PFSK-1 (cell line): ENCODE data around the gene ITGB3BP.

Source experiments
- FOXP2 ChIP-seq: optimal IDR thresholded peaks from 2 replicates; pipeline ENCODE3; 2011; ENCODE audit warnings: borderline replicate concordance, control low read depth, inconsistent platforms; ENCODE audit not compliant: insufficient read depth; ENCODE audit errors: extremely low read length, extremely low read depth
- POLR2AphosphoS5 ChIP-seq: IDR thresholded peaks from 2 replicates; pipeline ENCODE4 v1.6.1; 2012; ENCODE audit warnings: low read depth, mild to moderate bottlenecking, control low read depth, low read length, moderate library complexity
- SIN3A ChIP-seq: IDR thresholded peaks from 2 replicates; pipeline ENCODE4 v1.6.1; 2012; ENCODE audit warnings: mild to moderate bottlenecking, low read length, moderate library complexity, borderline replicate concordance; ENCODE audit not compliant: insufficient read depth
- TAF1 ChIP-seq: IDR thresholded peaks from 2 replicates; pipeline ENCODE4 v1.6.1; 2012; ENCODE audit warnings: low read length, control low read depth, borderline replicate concordance; ENCODE audit not compliant: insufficient read depth
- TF ChIP-seq, protein P1 (sequence below), 2 experiments: IDR thresholded peaks; 2 replicates each; pipeline versions ENCODE4 v1.6.1 to v1.8.0; 2011 to 2012; ENCODE audit warnings: low read depth in 2 of 2, low read length in 2 of 2, control low read depth in 1 of 2, inconsistent platforms in 1 of 2, mild to moderate bottlenecking in 1 of 2, moderate library complexity in 1 of 2; ENCODE audit not compliant: insufficient read depth in 1 of 2

Gene ITGB3BP

DNA sequence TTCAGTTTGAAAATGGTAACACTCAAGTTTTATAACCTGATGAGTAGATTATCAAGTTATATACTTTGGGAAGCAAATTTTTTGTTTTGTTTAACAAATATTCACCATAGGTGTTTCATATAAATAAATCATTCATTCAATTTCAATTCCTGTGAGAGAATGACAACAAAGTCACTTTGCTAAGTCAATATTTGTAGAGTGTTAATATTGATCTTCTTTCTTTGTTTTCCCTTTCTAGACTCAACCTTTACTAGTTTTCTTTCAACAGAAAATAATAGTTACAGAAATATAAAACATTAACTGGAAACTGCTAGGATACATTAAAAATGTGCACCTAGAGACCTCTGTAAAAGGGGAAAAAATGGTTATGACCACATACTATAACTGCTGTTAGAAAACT is 11.4 kb upstream of the ITGB3BP start:
- TF ChIP-seq, protein P1, sequence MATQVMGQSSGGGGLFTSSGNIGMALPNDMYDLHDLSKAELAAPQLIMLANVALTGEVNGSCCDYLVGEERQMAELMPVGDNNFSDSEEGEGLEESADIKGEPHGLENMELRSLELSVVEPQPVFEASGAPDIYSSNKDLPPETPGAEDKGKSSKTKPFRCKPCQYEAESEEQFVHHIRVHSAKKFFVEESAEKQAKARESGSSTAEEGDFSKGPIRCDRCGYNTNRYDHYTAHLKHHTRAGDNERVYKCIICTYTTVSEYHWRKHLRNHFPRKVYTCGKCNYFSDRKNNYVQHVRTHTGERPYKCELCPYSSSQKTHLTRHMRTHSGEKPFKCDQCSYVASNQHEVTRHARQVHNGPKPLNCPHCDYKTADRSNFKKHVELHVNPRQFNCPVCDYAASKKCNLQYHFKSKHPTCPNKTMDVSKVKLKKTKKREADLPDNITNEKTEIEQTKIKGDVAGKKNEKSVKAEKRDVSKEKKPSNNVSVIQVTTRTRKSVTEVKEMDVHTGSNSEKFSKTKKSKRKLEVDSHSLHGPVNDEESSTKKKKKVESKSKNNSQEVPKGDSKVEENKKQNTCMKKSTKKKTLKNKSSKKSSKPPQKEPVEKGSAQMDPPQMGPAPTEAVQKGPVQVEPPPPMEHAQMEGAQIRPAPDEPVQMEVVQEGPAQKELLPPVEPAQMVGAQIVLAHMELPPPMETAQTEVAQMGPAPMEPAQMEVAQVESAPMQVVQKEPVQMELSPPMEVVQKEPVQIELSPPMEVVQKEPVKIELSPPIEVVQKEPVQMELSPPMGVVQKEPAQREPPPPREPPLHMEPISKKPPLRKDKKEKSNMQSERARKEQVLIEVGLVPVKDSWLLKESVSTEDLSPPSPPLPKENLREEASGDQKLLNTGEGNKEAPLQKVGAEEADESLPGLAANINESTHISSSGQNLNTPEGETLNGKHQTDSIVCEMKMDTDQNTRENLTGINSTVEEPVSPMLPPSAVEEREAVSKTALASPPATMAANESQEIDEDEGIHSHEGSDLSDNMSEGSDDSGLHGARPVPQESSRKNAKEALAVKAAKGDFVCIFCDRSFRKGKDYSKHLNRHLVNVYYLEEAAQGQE (IDR thresholded peaks at IDR 0.05; ENCODE audit: insufficient read depth in 1 of 2, low read depth in 2 of 2, low read length in 2 of 2), result no peak
- no peak for TF ChIP-seq SIN3A
- TF ChIP-seq TAF1, result no peak
- no peak for TF ChIP-seq FOXP2
- TF ChIP-seq POLR2AphosphoS5, result no peak

DNA sequence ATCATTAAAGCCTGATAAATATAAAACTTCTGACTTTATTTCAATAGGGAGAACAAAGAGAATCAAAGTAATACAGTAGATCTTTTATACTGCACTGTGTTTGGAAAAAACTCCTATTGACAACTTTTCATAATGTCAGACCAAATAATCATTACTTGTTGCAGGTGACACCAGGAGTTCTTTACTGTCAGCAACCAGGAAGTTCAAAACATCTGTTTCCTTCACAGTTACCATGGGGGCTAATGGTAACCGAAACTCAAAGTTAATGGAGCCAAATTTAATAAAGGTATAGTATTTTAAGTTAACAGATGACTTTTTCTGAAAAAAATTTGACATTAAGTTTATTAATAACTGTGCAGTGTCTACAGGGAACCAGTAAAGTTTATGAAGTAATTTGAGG is 10.9 kb upstream of the ITGB3BP start:
- TF ChIP-seq POLR2AphosphoS5, result no peak
- no peak for TF ChIP-seq SIN3A
- TF ChIP-seq TAF1, result no peak

DNA sequence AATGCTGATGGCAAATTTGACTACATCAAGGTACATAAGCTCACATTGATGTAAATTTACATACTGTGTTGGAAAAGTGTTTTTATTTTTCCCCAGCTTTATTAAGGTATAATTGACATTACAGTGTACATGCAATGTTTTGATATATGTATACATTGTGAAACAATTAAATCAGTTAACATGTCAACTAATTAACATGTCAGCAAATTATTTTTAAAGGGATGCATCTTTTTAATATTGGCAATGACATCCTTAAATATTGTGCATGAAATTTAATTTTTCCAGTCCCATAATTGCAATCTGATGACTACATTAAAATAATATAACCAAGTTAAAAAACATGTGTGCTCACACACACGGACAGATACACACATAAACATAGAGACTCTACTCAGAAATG is 9.7 kb upstream of the ITGB3BP start:
- TF ChIP-seq SIN3A (no peak), TAF1 (no peak), FOXP2 (no peak), POLR2AphosphoS5 (no peak)
- TF ChIP-seq, protein P1 (IDR thresholded peaks at IDR 0.05; ENCODE audit: insufficient read depth in 1 of 2, low read depth in 2 of 2, low read length in 2 of 2), result no peak

DNA sequence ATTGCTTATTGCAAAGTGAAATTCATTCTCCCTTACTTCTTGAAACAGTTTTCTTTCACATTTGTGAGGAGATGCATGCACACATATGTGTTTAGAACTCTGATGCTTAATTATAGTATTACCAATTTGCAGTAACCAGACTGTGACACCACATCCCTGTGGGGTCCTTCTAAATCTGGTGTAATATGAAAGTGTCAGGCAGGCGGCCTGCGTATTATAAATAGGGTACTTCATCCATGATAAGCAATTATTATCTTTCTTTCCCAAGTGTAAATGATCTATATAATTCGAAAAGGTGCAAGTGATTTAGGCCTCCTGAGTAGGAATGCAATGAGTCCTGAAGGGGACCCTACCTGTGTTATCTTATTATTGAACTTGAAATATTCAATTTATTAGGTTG is 1.2 kb upstream of the ITGB3BP start:
- no peak for TF ChIP-seq FOXP2
- TF ChIP-seq TAF1, result no peak
- TF ChIP-seq SIN3A, result no peak
- no peak for TF ChIP-seq POLR2AphosphoS5
- TF ChIP-seq, protein P1 (IDR thresholded peaks at IDR 0.05; ENCODE audit: insufficient read depth in 1 of 2, low read depth in 2 of 2, low read length in 2 of 2), result no peak

DNA sequence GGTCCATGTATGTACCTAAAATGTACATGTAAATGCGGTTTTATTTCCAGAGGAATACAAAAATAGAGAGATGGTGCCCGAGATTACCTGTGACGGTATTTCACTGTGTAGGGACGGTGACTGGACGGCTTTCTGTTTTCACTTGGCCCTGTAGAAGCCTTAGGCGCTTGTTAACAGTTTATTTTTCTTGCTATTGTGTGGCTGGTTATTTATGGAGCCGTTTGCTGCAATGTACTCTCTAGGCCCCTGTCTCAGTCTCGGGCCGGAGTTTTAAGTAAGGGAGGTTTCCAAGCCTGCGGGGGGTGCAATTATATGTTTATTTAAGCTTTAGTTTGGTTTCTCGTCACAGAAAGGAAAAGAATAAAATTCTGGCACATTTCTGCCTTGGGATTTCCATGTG is 713 bp upstream of the ITGB3BP start:
- no peak for TF ChIP-seq POLR2AphosphoS5
- no peak for TF ChIP-seq TAF1
- TF ChIP-seq, protein P1 (IDR thresholded peaks at IDR 0.05; ENCODE audit: insufficient read depth in 1 of 2, low read depth in 2 of 2, low read length in 2 of 2), result no peak

DNA sequence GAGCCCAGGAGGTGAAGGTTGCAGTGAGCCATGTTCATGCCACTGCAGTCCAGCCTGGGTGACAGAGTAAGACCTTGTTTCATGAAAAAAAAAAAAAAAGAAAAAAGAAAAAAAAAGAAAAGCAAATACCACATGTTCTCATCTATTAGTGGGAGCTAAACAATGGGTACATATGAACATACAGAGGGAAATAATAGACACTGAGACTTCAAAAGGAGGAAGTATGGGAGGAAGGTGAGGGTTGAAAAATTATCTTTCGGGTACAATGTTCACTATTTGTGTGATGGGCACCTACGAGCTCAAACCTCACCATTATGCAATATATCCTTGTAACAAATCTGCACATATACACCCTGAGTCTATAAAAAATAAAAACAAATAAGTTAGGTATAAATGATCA is 6.4 kb downstream of the ITGB3BP start:
- TF ChIP-seq SIN3A, result no peak
